Pancreas (tissue), 10 donors: ENCODE data around the gene KRT74. TPM values are rescaled to one million over a fixed set of nuclear protein-coding genes. Genes with fewer than 3 reads are reported as not detected.

Experiments
- ATAC-seq, 4 donors: fragments of 200-7000 bp; cut with Tn5 transposase; one replicate each; pipeline versions ENCODE4 v1.8.0 to v1.9.1; 2020; ENCODE audit warnings: mild to moderate bottlenecking in 4 of 4, moderate library complexity in 4 of 4
- DNase-seq, 6 donors: peaks; one replicate each; pipeline ENCODE4 v3.0.0-alpha.2; 2020
- FAIRE-seq: peaks from 2 replicates; lab custom pipeline; 2012; peaks lifted over from hg19 to GRCh38; lab: Jason Lieb, UNC
- H3K27ac ChIP-seq, 4 donors: fragments of 200-600 bp; sonication (generic); 1 replicate in 3 of 4; 2 replicates in 1 of 4; pipeline versions ENCODE4 v1.5.0 to v1.8.0; 2020
- H3K27me3 ChIP-seq, 4 donors: fragments of 200-600 bp; one replicate each; pipeline ENCODE4 v1.8.0; 2021
- H3K36me3 ChIP-seq, 3 donors: fragments of 200-600 bp; sonication (generic) in 1 of 3; one replicate each; pipeline versions ENCODE4 v1.5.0 to v1.8.0; 2020 to 2021
- H3K4me1 ChIP-seq, 3 donors: fragments of 200-600 bp; one replicate each; pipeline ENCODE4 v1.8.0; 2021
- H3K4me3 ChIP-seq, 4 donors: fragments of 200-600 bp; sonication (generic) in 2 of 4; one replicate each; pipeline versions ENCODE4 v1.5.0 to v1.8.0; 2020 to 2021
- H3K9me3 ChIP-seq, 4 donors: fragments of 200-600 bp; one replicate each; pipeline ENCODE4 v1.8.0; 2021
- WGBS, 2 donors: extraction: QIAGEN DNeasy Blood & Tissue Kit; methylation state at CpG; one replicate each; pipeline ENCODE4 v1.1.7; 2013; 5-methylcytosine and 5-hydroxymethylcytosine counted together
- intact Hi-C, 3 donors: fragments of 100-400 bp; cut with DNase I; formaldehyde crosslinking; loops; one replicate each; pipeline versions ENCODE4 v1.11.1 to v1.14.2; 2022
- polyA plus RNA-seq, 2 donors: library from polyadenylated mRNA; stranded (reverse); fragments of 200-250 nt; gene quantifications; one replicate each; pipeline ENCODE4 v1.2.3, GENCODE V29; 2013
- total RNA-seq, 6 donors: library from RNA; stranded (reverse); fragmentation: NEBNext Ultra II Directional in 4 of 6; extraction: Animal tissue kit (Norgen Biotek cat#: 25700) in 4 of 6; gene quantifications; one replicate each; pipeline versions ENCODE4 v1.2.1 to v1.2.4, GENCODE V29; 2021 to 2023
- TF ChIP-seq, protein P1 (sequence below), 4 donors: fragments of 200-600 bp; sonication (generic) in 3 of 4; IDR thresholded peaks; one replicate each; pipeline versions ENCODE4 v1.5.0 to v1.8.0; 2021; ENCODE audit warnings: antibody characterized with exemption in 4 of 4
- donor health status: healthy with polysubstance abuse.
- donor health status: DM: no; HTN: no; CAD: no; lungs with moderate emphysema.
- donor health status: DM: no; HTN: no; CAD: no.
- donor health status: control.
- donor health status: control.
- donor health status: Bipolar disorder and iron deficiency.
- donor health status: DM: yes; HTN: yes; CAD: no.
- donor health status: DM: no; HTN: no; CAD: no.
- donor health status: DM: no; HTN: no; CAD: no.
- donor health status: DM: yes; HTN: yes; CAD: no.

Gene KRT74
- total and polyA plus RNA-seq, 8 donors, result not detected

DNA sequence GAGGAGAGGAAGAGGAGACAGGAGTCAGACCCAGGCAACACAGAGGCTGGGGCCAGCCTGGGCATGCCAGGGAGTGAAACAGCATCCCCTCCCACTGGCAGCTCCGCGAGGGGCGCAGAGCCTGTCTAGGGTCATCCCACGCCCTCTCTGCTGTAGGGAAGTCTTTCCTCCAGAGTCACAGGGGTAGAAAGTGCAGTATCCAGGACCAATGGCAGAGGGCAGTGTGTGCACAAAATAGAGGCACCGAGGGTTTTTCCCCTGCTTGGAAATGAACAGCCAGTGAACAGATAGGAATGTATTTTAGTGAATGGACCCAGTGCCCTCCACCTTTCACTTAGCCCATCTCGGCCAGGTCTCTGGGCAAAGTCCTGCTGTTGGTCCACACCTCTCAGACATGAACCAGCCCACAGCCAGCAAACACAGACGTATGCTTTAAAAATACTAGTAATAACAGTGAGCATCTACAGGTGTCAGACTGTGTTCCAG, 9.4 kb upstream of the KRT74 start:
- intact Hi-C loops, result loop anchor here (5.0 to 10.0 kb wide), 4 partner anchors 284 to 402 kb away; no protein-coding TSS in a partner anchor
- TF ChIP-seq, protein P1, sequence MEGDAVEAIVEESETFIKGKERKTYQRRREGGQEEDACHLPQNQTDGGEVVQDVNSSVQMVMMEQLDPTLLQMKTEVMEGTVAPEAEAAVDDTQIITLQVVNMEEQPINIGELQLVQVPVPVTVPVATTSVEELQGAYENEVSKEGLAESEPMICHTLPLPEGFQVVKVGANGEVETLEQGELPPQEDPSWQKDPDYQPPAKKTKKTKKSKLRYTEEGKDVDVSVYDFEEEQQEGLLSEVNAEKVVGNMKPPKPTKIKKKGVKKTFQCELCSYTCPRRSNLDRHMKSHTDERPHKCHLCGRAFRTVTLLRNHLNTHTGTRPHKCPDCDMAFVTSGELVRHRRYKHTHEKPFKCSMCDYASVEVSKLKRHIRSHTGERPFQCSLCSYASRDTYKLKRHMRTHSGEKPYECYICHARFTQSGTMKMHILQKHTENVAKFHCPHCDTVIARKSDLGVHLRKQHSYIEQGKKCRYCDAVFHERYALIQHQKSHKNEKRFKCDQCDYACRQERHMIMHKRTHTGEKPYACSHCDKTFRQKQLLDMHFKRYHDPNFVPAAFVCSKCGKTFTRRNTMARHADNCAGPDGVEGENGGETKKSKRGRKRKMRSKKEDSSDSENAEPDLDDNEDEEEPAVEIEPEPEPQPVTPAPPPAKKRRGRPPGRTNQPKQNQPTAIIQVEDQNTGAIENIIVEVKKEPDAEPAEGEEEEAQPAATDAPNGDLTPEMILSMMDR (IDR thresholded peaks at IDR 0.05), result peak; percentile 14 to 55 (median 48)
- peak; percentile 76 to 97 (median 94) for ATAC-seq
- FAIRE-seq, result no peak
- no peaks in the 10 kb centered on the region for H3K36me3 ChIP-seq
- H3K27ac ChIP-seq, result no peak overlapping the region
- no peak overlapping the region for H3K4me3 ChIP-seq
- DNase-seq, result peak in 4 of 6 donors; percentile 28 to 74 (median 42)
- no peaks in the 10 kb centered on the region for H3K27me3 ChIP-seq
- 11 to 13% methylated on average over 7 of the region's 7 CpGs for WGBS, 2 donors
- no peaks in the 10 kb centered on the region for H3K9me3 ChIP-seq
- no peaks in the 10 kb centered on the region for H3K4me1 ChIP-seq

DNA sequence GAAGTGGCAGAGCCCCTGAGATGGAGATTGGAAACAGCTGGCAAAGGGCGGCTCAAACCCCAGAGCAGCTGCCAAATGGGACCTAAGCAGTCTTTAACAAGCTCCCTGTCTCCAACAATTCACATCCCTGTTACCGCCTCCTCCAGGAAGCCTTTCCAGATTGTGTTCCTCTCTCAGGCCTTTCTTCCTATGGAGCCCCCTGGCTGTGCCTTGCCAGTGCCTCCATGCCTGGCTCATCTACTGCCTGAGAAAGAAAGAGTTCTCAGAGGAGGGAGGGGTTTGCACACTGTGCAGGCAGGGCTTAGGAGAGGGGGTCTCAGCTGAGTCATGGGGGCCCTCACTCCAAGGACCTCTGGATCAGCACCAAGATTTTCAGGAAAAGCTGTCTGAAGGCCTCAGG, 8.8 kb upstream of the KRT74 start:
- intact Hi-C loops, result loop anchor here (5.0 to 10.0 kb wide), 4 partner anchors 285 to 402 kb away; no protein-coding TSS in a partner anchor
- H3K4me3 ChIP-seq, result no peak overlapping the region
- no peaks in the 10 kb centered on the region for H3K4me1 ChIP-seq
- TF ChIP-seq, protein P1 (IDR thresholded peaks at IDR 0.05), result no peak
- no peak for ATAC-seq
- H3K27me3 ChIP-seq, result no peaks in the 10 kb centered on the region
- H3K36me3 ChIP-seq, result no peaks in the 10 kb centered on the region
- H3K27ac ChIP-seq, result no peak overlapping the region
- no peaks in the 10 kb centered on the region for H3K9me3 ChIP-seq
- 34 to 52% methylated on average over 2 of the region's 2 CpGs for WGBS, 2 donors
- DNase-seq, result no peak
- FAIRE-seq, result no peak

DNA sequence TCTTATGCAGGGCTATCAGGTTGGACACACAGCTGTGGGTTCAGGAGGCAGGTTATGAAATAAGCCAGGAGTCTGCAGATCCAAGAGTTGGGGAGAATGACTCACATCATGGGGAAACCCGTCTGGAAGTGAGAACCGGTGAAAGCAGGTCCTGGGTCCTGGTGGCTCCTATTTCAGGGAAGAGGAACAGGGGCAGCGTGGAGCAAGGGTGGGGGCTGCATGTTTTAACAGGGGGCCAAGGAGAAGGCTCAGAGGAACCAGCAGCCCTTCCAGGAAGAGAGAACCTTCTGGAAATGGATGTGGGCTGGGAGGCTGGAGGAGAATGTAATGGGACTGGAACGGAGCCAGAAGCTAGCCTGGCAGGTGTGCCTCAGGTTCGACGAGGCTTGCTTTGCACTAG, 7.8 kb upstream of the KRT74 start:
- DNase-seq (no peak), ATAC-seq (peak in 1 of 4 donors; percentile 48), FAIRE-seq (no peak)
- H3K27me3 ChIP-seq, result no peaks in the 10 kb centered on the region
- no peak overlapping the region for H3K4me3 ChIP-seq
- no peaks in the 10 kb centered on the region for H3K36me3 ChIP-seq
- H3K9me3 ChIP-seq, result no peaks in the 10 kb centered on the region
- WGBS, 2 donors, result 36 to 44% methylated on average over 6 of the region's 6 CpGs
- intact Hi-C loops, result loop anchor here (5.0 to 10.0 kb wide), 4 partner anchors 286 to 403 kb away; no protein-coding TSS in a partner anchor
- H3K27ac ChIP-seq, result no peak overlapping the region
- TF ChIP-seq, protein P1 (IDR thresholded peaks at IDR 0.05), result no peak
- H3K4me1 ChIP-seq, result no peaks in the 10 kb centered on the region

DNA sequence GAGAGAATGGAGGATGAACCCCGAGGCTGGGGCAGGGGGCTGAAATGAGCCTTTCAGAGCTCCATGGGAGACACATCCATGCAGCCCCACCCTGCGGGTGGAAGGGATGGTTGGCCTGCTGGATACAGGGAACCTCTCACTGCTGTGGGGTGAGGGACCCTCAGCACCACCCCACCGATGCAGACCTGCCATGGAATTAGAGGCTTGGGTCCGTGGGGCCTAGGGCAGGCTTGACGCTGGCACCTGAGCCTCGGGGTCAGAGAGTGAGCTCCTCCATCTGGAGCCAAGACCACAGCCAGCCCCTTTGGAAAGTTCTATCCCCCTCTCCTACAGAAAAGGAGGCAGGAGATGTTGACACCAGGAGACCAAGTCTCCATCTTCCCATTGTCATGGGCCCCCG, 7.4 kb upstream of the KRT74 start:
- intact Hi-C loops, result loop anchor here (5.0 to 10.0 kb wide), 4 partner anchors 286 to 404 kb away; no protein-coding TSS in a partner anchor
- TF ChIP-seq, protein P1 (IDR thresholded peaks at IDR 0.05), result no peak
- ATAC-seq (no peak), FAIRE-seq (no peak), DNase-seq (no peak)
- no peaks in the 10 kb centered on the region for H3K36me3 ChIP-seq
- H3K27me3 ChIP-seq, result no peaks in the 10 kb centered on the region
- no peak overlapping the region for H3K4me3 ChIP-seq
- H3K27ac ChIP-seq, result no peak overlapping the region
- WGBS, 2 donors, result 71 to 83% methylated on average over 7 of the region's 7 CpGs
- H3K9me3 ChIP-seq, result no peaks in the 10 kb centered on the region
- no peaks in the 10 kb centered on the region for H3K4me1 ChIP-seq

DNA sequence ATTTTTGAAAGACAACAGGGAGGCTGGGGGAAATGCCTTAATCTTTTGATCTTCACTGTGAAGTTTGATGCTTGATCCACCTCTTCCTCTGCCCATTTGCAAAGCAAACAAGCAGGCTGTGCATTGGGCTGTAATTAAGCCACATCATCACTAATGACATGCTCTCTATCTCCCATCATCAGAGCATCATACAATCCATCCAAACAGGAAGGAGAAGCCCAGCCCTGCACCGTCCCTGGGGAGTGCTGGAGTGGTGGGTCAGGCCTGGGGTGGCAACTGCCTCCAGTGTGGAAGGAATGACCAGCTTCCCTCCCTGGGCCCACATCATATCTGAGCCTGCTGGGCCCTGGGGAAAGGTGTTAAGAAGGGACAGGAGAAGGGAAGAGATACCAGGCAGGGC, 6.9 kb upstream of the KRT74 start:
- DNase-seq (no peak), ATAC-seq (no peak), FAIRE-seq (no peak)
- WGBS, 2 donors, result 79 to 82% methylated on average over 1 of the region's 1 CpG
- TF ChIP-seq, protein P1 (IDR thresholded peaks at IDR 0.05), result no peak
- intact Hi-C loops, result loop anchor here (5.0 to 10.0 kb wide), 4 partner anchors 287 to 404 kb away; no protein-coding TSS in a partner anchor
- Histone ChIP-seq H3K27ac (no peak overlapping the region), H3K4me1 (no peaks in the 10 kb centered on the region), H3K9me3 (no peaks in the 10 kb centered on the region), H3K4me3 (no peak overlapping the region), H3K36me3 (no peaks in the 10 kb centered on the region), H3K27me3 (no peaks in the 10 kb centered on the region)
